ENCODE data around the gene SON. TPM values are rescaled to one million over a fixed set of nuclear protein-coding genes. Genes with fewer than 3 reads are reported as not detected.
A peak's percentile ranks its signal among the peaks of the same experiment; 100 is the strongest.

SON gene
- total RNA-seq, 1 donor from 2014 or later = 329 TPM

- Mint-ChIP-seq H3K4me3 (no peak overlapping the region), H3K9me3 (no peaks in the 10 kb centered on the region), H3K27me3 (no peaks in the 10 kb centered on the region), H3K4me1 (ENCODE audit: unreplicated experiment) (no peaks in the 10 kb centered on the region), H3K36me3 (peaks cover 20% of the 10 kb centered on the region), H3K27ac (no peak overlapping the region)
- TF ChIP-seq CTCF (conservative IDR thresholded peaks at IDR 0.05) = no peak
- no peak for DNase-seq (ENCODE audit: extremely low spot score, unreplicated experiment)
Observed at GRCh38 chr21:33522297-33522952, 20.4 kb upstream of the SON start.

GRCh38 chr21:33522953-33523349, 19.9 kb upstream of the SON start:
- Mint-ChIP-seq H3K4me3 (no peak overlapping the region), H3K27ac (no peak overlapping the region), H3K27me3 (no peaks in the 10 kb centered on the region), H3K36me3 (peaks cover 17% of the 10 kb centered on the region), H3K4me1 (ENCODE audit: unreplicated experiment) (no peaks in the 10 kb centered on the region), H3K9me3 (no peaks in the 10 kb centered on the region)
- no peak for TF ChIP-seq CTCF (conservative IDR thresholded peaks at IDR 0.05)
- DNase-seq (ENCODE audit: extremely low spot score, unreplicated experiment) = no peak

- Mint-ChIP-seq H3K36me3 (peaks cover 35% of the 10 kb centered on the region), H3K4me1 (ENCODE audit: unreplicated experiment) (no peaks in the 10 kb centered on the region), H3K27ac (no peak overlapping the region), H3K9me3 (no peaks in the 10 kb centered on the region), H3K4me3 (no peak overlapping the region), H3K27me3 (no peaks in the 10 kb centered on the region)
- no peak for DNase-seq (ENCODE audit: extremely low spot score, unreplicated experiment)
- no peak for TF ChIP-seq CTCF (conservative IDR thresholded peaks at IDR 0.05)
Observed at GRCh38 chr21:33531007-33531406, 11.8 kb upstream of the SON start.

DNA sequence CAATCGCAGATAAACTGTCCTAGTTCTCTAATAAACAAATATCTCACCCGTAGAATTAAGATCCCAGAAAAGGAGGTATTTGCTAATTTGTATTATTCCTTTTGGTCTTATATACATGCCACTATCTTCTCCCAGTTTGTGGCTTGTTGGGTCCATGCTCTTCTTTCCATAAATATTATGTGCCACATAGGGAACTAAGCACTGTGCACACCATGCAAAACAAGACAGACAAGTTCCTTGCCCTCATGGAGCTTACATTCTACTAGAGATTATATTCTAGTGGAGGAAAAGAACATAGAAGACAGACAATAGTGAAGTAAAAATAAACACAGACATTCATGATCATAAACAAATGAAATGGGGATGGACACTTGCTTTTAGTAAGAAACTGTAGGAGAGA, 5.6 kb upstream of the SON start:
- DNase-seq (ENCODE audit: extremely low spot score, unreplicated experiment) = no peak
- Mint-ChIP-seq H3K36me3 (peaks cover 36% of the 10 kb centered on the region), H3K4me1 (ENCODE audit: unreplicated experiment) (peaks cover 10% of the 10 kb centered on the region), H3K9me3 (no peaks in the 10 kb centered on the region), H3K27me3 (no peaks in the 10 kb centered on the region), H3K4me3 (no peak overlapping the region), H3K27ac (no peak overlapping the region)
- no peak for TF ChIP-seq CTCF (conservative IDR thresholded peaks at IDR 0.05)

- no peak for DNase-seq (ENCODE audit: extremely low spot score, unreplicated experiment)
- Mint-ChIP-seq H3K36me3 (peaks cover 33% of the 10 kb centered on the region), H3K9me3 (no peaks in the 10 kb centered on the region), H3K27me3 (no peaks in the 10 kb centered on the region), H3K27ac (no peak overlapping the region), H3K4me3 (no peak overlapping the region), H3K4me1 (ENCODE audit: unreplicated experiment) (peaks cover 10% of the 10 kb centered on the region)
- no peak for TF ChIP-seq CTCF (conservative IDR thresholded peaks at IDR 0.05)
Observed at GRCh38 chr21:33539616-33540015, 3.2 kb upstream of the SON start.

DNA sequence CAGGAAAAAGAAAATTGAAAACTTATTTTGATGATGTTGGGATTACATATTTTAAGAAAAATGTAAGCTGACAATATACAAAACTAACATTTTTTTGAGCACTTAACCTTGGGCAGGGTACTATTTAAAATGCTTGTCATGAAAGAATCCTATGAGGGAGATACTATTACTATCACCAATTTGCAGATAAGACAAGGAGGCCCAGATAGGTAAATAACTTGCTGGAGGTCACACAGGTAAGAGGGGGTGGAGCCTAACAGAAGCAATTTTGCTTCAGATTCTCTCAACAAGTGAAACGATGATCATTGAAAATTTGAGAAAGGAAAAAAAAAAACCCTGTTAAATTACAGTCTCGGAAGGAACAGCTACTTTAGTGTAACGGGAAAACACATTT, 2.1 kb upstream of the SON start:
- Mint-ChIP-seq H3K27me3 (no peaks in the 10 kb centered on the region), H3K4me1 (ENCODE audit: unreplicated experiment) (peaks cover 14% of the 10 kb centered on the region), H3K9me3 (no peaks in the 10 kb centered on the region), H3K4me3 (peak overlapping the region; percentile 97), H3K27ac (peak overlapping the region; percentile 100), H3K36me3 (peaks cover 29% of the 10 kb centered on the region)
- no peak for TF ChIP-seq CTCF (conservative IDR thresholded peaks at IDR 0.05)
- no peak for DNase-seq (ENCODE audit: extremely low spot score, unreplicated experiment)
